Gastroesophageal sphincter (tissue), 3 donors: ENCODE results near the gene TMEM225B.

Experiments
- POLR2A ChIP-seq, 2 donors: fragments of 450-650 bp; IDR thresholded peaks; one replicate each; pipeline ENCODE4 v1.6.1; 2017; ENCODE audit warnings: antibody characterized with exemption in 2 of 2, mild to moderate bottlenecking in 2 of 2, moderate library complexity in 1 of 2
- TF ChIP-seq, protein P1 (sequence below), 4 experiments: fragments of 200-600 bp in 2 of 4; fragments of 450-650 bp in 2 of 4; sonication (generic) in 1 of 4; IDR thresholded peaks; one replicate each; pipeline ENCODE4 v1.5.1; 2017 to 2019; ENCODE audit warnings: antibody characterized with exemption in 4 of 4, mild to moderate bottlenecking in 2 of 4, moderate library complexity in 2 of 4

- TF ChIP-seq, protein P1, sequence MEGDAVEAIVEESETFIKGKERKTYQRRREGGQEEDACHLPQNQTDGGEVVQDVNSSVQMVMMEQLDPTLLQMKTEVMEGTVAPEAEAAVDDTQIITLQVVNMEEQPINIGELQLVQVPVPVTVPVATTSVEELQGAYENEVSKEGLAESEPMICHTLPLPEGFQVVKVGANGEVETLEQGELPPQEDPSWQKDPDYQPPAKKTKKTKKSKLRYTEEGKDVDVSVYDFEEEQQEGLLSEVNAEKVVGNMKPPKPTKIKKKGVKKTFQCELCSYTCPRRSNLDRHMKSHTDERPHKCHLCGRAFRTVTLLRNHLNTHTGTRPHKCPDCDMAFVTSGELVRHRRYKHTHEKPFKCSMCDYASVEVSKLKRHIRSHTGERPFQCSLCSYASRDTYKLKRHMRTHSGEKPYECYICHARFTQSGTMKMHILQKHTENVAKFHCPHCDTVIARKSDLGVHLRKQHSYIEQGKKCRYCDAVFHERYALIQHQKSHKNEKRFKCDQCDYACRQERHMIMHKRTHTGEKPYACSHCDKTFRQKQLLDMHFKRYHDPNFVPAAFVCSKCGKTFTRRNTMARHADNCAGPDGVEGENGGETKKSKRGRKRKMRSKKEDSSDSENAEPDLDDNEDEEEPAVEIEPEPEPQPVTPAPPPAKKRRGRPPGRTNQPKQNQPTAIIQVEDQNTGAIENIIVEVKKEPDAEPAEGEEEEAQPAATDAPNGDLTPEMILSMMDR (IDR thresholded peaks at IDR 0.05) = no peak
- no peak for TF ChIP-seq POLR2A (IDR thresholded peaks at IDR 0.05)
Observed at GRCh38 chr7:99576251-99576650, 21.8 kb upstream of the TMEM225B start.
